GM18505 (cell line): Measurements from ENCODE around the gene FOXN1.

Source experiments
- ATAC-seq: cut with Tn5 transposase; IDR thresholded peaks from one replicate; pipeline ENCODE4 v1.9.1; 2021; ENCODE audit not compliant: unreplicated experiment
- POLR2A ChIP-seq: IDR thresholded peaks from 4 replicates; pipeline ENCODE4 v1.6.1; 2011; ENCODE audit warnings: borderline replicate concordance; ENCODE audit not compliant: insufficient read depth, insufficient read length; ENCODE audit errors: extremely low read depth

FOXN1 gene

DNA sequence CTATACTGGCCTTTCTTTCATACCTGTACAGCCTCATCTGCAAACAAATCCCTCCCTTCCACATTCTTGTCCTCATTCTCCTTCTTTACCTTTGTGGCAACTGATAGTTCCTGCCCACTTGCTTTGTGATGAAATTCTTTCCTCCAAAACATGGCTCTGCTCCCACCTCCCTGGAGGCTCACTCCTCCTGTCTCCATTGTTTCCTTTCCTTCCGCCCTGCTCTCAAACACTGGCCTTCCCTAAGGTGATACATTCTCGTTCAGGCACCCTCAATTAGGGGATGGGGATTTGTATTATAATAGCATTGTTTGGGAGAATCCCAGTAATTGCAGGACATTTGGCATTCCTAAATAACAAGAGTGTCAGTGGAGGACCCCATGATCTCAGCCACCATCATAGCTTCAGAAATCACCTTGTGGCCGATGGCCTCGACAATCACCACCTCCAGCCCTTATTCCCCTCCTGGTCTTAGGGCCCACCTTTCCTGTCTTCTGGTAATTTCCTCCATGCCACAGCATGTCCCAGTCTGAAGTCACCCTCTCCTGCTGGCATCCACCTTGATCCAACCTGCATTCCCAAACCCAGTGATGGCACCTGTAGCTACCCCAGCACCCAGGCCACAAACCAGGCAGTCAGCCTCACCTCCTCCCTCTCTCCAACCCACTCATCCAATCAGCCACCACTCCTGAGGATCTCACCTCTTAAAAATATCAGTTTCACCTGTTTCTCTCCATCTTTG, 38.4 kb downstream of the FOXN1 start:
- no peak for TF ChIP-seq POLR2A
- no peak for ATAC-seq

DNA sequence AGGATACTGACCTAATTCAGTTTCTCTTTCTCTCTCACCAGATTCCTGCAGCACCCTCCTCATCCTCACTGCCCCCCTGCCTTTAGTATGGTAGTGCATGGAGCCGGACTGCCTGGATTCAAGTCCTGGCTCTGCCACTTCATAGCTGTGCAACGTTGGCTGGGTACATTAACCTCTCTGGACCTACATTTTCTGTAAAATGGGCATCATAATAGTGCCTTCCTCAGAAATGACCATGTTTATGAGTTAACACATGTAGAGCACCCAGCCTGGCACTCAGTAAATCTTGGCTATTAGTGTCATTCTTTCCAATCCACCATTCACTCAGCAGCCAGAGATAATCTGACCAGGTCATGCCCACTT, 39.0 kb downstream of the FOXN1 start:
- TF ChIP-seq POLR2A, result no peak
- no peak for ATAC-seq

- ATAC-seq, result no peak
- no peak for TF ChIP-seq POLR2A
Measured at GRCh38 chr17:28545787-28546415, 39.8 kb downstream of the FOXN1 start.

DNA sequence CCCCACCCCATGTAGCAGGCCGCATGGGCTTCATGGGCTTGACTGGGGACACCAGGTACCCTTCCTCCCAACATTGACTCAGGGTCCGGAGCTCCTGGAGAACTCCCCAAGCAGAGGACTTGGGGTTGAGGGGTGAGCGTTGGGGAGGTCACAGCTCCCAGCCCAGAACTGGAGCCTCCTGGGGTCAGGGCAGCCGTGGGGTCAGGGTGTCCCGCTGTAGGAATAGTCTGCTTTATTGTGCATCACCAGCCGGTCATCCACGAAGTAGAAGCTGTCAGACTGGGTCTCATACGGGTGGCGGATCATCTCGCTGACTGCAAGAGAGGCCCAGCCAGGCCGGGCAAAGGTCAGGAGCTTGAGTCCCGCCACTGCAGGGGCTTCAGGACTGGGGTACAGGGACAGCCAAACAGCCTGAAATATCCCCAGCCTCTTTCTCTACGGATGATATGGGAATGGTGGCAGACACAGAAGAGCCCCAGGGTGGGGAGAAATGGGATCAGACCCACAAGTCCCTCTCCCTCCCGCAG, 41.0 kb downstream of the FOXN1 start:
- ATAC-seq, result no peak
- no peak for TF ChIP-seq POLR2A

DNA sequence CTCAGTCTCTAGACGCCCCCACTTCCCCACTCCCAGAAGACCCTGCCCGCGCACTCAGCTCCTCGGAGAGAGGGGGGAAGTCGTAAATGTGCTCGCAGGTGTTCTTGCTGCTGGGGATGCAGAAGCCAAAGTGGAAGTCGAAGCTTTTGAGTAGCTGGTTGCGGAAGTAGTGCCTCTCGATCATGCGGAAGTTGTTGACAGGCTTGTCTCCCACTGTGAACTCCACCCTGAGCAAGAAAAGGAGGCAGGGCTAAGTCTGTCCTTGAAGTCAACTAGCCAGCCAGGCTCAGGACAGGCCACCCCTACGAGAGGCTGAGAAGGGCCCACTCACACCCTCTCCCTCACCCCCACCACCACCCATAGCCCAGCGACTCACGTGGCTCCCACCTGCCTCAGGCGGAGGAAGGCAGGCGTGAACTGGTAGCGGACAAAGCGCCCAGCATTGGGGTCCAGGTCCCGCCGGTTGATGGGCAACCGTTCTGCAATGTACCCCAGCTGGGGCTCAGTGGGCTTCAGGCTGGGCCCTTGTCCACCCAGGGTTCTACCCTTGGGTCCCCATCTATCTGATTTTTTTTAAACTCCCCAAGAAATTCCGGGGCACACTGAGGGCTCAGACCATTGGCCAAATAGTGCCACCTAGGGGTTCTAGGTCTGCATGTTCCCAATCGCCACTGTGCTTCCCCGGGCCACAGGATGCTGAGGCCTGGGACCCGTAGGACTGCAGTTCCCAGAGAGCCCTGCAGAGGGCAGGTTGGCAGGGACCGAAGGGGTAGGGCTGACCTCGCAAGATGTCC, 41.7 kb downstream of the FOXN1 start:
- ATAC-seq, result peak; percentile 31
- peak; percentile 55 for TF ChIP-seq POLR2A

- no peak for TF ChIP-seq POLR2A
- ATAC-seq, result no peak
Measured at GRCh38 chr17:28548417-28549130, 42.4 kb downstream of the FOXN1 start.

DNA sequence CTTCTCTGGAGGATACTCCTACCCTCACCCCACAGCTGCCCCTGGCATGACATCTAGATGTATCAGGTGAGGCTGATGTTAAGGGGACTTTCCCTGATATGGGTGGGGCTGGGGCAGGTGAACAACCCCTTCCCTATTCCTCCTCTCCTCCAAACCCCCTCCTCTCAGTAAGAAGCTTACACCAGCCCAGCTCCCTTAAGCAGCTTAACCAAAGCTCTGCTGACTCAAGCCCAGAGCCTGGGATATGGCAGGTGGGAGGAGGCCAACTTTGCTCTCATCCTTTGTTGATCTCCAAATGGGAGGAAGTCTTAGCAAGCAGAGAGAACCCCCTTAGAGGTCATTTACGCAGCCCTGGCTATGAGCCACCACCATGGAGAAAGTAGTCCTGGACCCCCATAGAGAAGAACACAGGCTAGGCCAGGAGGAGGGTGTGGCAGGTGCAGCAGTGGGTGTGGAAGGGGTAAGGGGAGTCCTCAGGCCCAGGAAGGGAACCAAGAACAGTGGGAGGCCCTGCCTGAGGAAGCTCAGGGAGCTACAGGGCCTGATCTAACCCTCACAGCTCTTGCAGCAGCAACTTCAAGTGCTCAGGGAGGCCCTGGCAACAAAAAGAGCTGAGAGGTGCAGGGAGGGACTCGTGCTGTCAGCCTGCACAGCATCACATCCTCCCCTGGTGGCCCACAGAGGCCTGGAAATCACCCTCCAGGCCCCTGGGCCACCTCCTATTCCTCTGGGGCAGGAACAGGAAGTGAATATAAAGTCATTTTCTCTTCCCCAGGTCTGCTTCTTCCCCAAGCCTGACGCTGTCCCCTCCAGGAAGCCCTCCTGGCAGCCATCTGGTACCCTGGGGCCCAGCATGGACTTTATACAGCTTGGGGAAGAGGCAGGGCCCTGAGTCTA, 43.3 kb downstream of the FOXN1 start:
- ATAC-seq, result no peak
- peak; percentile 45 for TF ChIP-seq POLR2A

- ATAC-seq, result no peak
- TF ChIP-seq POLR2A, result no peak
Measured at GRCh38 chr17:28550858-28551257, 44.7 kb downstream of the FOXN1 start.

GRCh38 chr17:28551421-28552175, 45.5 kb downstream of the FOXN1 start:
- ATAC-seq, result no peak
- no peak for TF ChIP-seq POLR2A

DNA sequence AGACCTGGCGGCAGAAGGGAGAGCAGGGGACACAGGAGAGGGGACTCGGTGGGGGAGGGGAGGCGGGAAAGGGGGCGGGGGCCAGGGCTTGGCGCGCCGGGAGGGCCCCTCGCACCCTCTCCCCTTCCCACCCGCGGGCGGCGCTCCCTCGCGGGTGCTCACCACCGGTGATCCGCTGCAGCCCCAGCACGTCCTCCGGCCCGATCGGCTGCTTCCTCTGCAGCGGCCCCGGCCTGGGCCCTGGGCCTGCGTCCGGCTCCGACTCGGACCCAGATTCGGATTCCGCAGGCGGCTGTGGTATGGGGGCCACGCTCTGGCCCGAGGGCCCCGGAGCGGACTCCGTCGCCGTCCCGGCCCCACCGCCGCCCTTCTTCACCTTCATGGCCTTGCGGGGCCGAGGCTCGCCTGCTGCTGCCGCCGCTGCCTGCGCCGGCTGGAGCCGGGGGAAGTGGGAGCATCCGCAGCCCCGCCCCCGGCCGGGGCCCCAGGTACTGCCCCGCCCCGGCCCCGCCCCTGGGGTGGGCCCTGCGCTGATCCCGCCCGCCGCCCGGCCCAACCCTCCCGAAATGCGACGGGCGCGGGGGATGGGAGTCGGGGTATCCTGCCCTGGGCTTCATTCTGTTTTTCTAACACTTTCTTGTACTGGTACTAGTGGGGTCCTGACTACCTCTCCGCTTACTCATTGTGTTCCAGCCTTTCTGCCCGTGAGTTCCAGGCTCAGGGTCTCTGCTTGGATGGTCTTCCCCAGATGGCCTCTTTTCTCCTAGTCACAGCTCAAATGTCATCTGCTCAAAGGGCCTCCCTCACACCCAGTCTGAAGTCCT, 46.2 kb downstream of the FOXN1 start, which contains the start of gene UNC119:
TSS of gene UNC119 (minus strand) at position 449 of the 824 bp plus-strand sequence. CDS start at position 382, 67 bp downstream.
- peak; percentile 63 for ATAC-seq
- TF ChIP-seq POLR2A, result peak; percentile 86
